SK-N-SH treated with all-trans-retinoic acid at 6 μM for 48 hours (cell line): Measurements from ENCODE around the gene MFSD6L.

Experiments used
- ATAC-seq: fragments of 200-7000 bp; cut with Tn5 transposase; 3 replicates; pipeline ENCODE4 v1.9.1; 2020; ENCODE audit warnings: mild to moderate bottlenecking, moderate library complexity
- ARNTL ChIP-seq: fragments of 450-650 bp; formaldehyde crosslinking; IDR thresholded peaks from 2 replicates; pipeline ENCODE4 v1.5.0; 2020; ENCODE audit warnings: low read depth, mild to moderate bottlenecking, moderate library complexity, borderline replicate concordance
- CREB5 ChIP-seq: fragments of 250-450 bp; sonication (Bioruptor Pico); IDR thresholded peaks from 2 replicates; pipeline ENCODE4 v1.5.1; 2020; ENCODE audit warnings: low read depth, mild to moderate bottlenecking, moderate library complexity
- CSDC2 ChIP-seq: fragments of 250-450 bp; sonication (Bioruptor Pico); IDR thresholded peaks from 2 replicates; pipeline ENCODE4 v1.5.0; 2020; ENCODE audit warnings: mild to moderate bottlenecking, moderate library complexity
- CSRNP3 ChIP-seq: fragments of 250-450 bp; sonication (Bioruptor Pico); IDR thresholded peaks from 2 replicates; pipeline ENCODE4 v1.5.1; 2021; ENCODE audit warnings: mild to moderate bottlenecking, moderate library complexity
- ESRRG ChIP-seq: fragments of 250-450 bp; sonication (Bioruptor Pico); IDR thresholded peaks from 2 replicates; pipeline ENCODE4 v1.6.1; 2021; ENCODE audit warnings: mild to moderate bottlenecking
- GLIS3 ChIP-seq: fragments of 250-450 bp; sonication (Bioruptor Pico); IDR thresholded peaks from 2 replicates; pipeline ENCODE4 v1.5.0; 2020; ENCODE audit warnings: mild to moderate bottlenecking, moderate library complexity
- PATZ1 ChIP-seq: fragments of 250-450 bp; sonication (Bioruptor Pico); IDR thresholded peaks from 2 replicates; pipeline ENCODE4 v1.8.0; 2020; ENCODE audit warnings: mild to moderate bottlenecking, moderate library complexity, borderline replicate concordance
- POU6F1 ChIP-seq: fragments of 250-450 bp; sonication (Bioruptor Pico); IDR thresholded peaks from 2 replicates; pipeline ENCODE4 v1.8.0; 2021; ENCODE audit warnings: low read depth, mild to moderate bottlenecking, moderate library complexity, borderline replicate concordance
- PPARA ChIP-seq: fragments of 250-450 bp; sonication (Bioruptor Pico); IDR thresholded peaks from 2 replicates; pipeline ENCODE4 v1.5.0; 2020; ENCODE audit warnings: mild to moderate bottlenecking, borderline replicate concordance
- RARB ChIP-seq: fragments of 250-450 bp; sonication (Bioruptor Pico); IDR thresholded peaks from 2 replicates; pipeline ENCODE4 v1.8.0; 2021; ENCODE audit warnings: mild to moderate bottlenecking, moderate library complexity
- SNAI2 ChIP-seq: fragments of 250-450 bp; sonication (Bioruptor Pico); IDR thresholded peaks from 2 replicates; pipeline ENCODE4 v1.5.0; 2020; ENCODE audit warnings: mild to moderate bottlenecking, moderate library complexity
- TCF4 ChIP-seq: fragments of 250-450 bp; sonication (Bioruptor Pico); IDR thresholded peaks from 2 replicates; pipeline ENCODE4 v1.8.0; 2021; ENCODE audit warnings: mild to moderate bottlenecking, moderate library complexity, borderline replicate concordance
- TOX ChIP-seq: fragments of 250-450 bp; sonication (Bioruptor Pico); IDR thresholded peaks from 2 replicates; pipeline ENCODE4 v1.8.0; 2021; ENCODE audit warnings: mild to moderate bottlenecking, moderate library complexity, borderline replicate concordance
- ZC3H10 ChIP-seq: fragments of 250-450 bp; sonication (Bioruptor Pico); IDR thresholded peaks from 2 replicates; pipeline ENCODE4 v1.5.1; 2021; ENCODE audit warnings: mild to moderate bottlenecking, moderate library complexity
- ZFP3 ChIP-seq: fragments of 250-450 bp; sonication (Bioruptor Pico); IDR thresholded peaks from 2 replicates; pipeline ENCODE4 v1.5.0; 2020; ENCODE audit warnings: mild to moderate bottlenecking, moderate library complexity
- ZFP30 ChIP-seq: fragments of 450-650 bp; formaldehyde crosslinking; IDR thresholded peaks from 2 replicates; pipeline ENCODE4 v1.5.0; 2022; ENCODE audit warnings: mild to moderate bottlenecking, moderate library complexity
- ZNF565 ChIP-seq: fragments of 450-650 bp; formaldehyde crosslinking; conservative IDR thresholded peaks from 2 replicates; pipeline ENCODE4 v1.5.0; 2020; ENCODE audit warnings: low read depth, mild to moderate bottlenecking, moderate library complexity
- ZNF70 ChIP-seq: fragments of 450-650 bp; formaldehyde crosslinking; IDR thresholded peaks from 2 replicates; pipeline ENCODE4 v1.5.0; 2020; ENCODE audit warnings: mild to moderate bottlenecking, moderate library complexity
- ZNF8 ChIP-seq: fragments of 450-650 bp; formaldehyde crosslinking; IDR thresholded peaks from 2 replicates; pipeline ENCODE4 v1.5.0; 2020; ENCODE audit warnings: mild to moderate bottlenecking, moderate library complexity

The MFSD6L gene

GRCh38 chr17:8792646-8793045, 6.5 kb downstream of the MFSD6L start:
- ATAC-seq: no peak
- TF ChIP-seq PPARA (CRISPR knock-in tag): no peak

- ATAC-seq: no peak
- TF ChIP-seq PPARA (CRISPR knock-in tag) (no peak), RARB (CRISPR knock-in tag) (no peak), ZC3H10 (no peak), POU6F1 (CRISPR knock-in tag) (no peak), CSDC2 (CRISPR knock-in tag) (no peak), SNAI2 (CRISPR knock-in tag) (no peak), ZFP3 (CRISPR knock-in tag) (no peak), ARNTL (no peak), ZFP30 (CRISPR knock-in tag) (no peak), ZNF8 (CRISPR knock-in tag) (no peak)
Measured at GRCh38 chr17:8791910-8792270, 7.3 kb downstream of the MFSD6L start.

- TF ChIP-seq TCF4 (no peak), SNAI2 (CRISPR knock-in tag) (no peak), TOX (CRISPR knock-in tag) (no peak), GLIS3 (CRISPR knock-in tag) (no peak), ARNTL (no peak), ZNF70 (no peak), ZNF8 (CRISPR knock-in tag) (peak; percentile 96)
- TF ChIP-seq, all 23 proteins: peak for 1
- ATAC-seq: no peak
Measured at GRCh38 chr17:8791248-8791909, 7.8 kb downstream of the MFSD6L start.

- no peak for ATAC-seq
- no peak for TF ChIP-seq ARNTL
- no peak for TF ChIP-seq CSRNP3 (CRISPR knock-in tag)
- no peak for TF ChIP-seq GLIS3 (CRISPR knock-in tag)
- TF ChIP-seq TCF4: no peak
- TF ChIP-seq ZFP3 (CRISPR knock-in tag): no peak
- no peak for TF ChIP-seq PATZ1 (CRISPR knock-in tag)
- TF ChIP-seq RARB (CRISPR knock-in tag): no peak
- no peak for TF ChIP-seq CREB5 (CRISPR knock-in tag)
- TF ChIP-seq SNAI2 (CRISPR knock-in tag): no peak
- TF ChIP-seq, all 23 proteins: peak for 0
Measured at GRCh38 chr17:8789743-8790142, 9.4 kb downstream of the MFSD6L start.

- TF ChIP-seq ESRRG (CRISPR knock-in tag) (no peak), ZNF565 (CRISPR knock-in tag) (no peak), GLIS3 (CRISPR knock-in tag) (no peak), ZC3H10 (no peak), ZNF70 (no peak)
- ATAC-seq: no peak
Measured at GRCh38 chr17:8788998-8789397, 10.2 kb downstream of the MFSD6L start.
